PC-9 (cell line): ENCODE results near the gene GRIK3. TPM values are rescaled to one million over a fixed set of nuclear protein-coding genes. Genes with fewer than 3 reads are reported as not detected.
A peak's percentile ranks its signal among the peaks of the same experiment; 100 is the strongest.

Experiments
- BruUV-seq: library from RNA; stranded (reverse); fragments of 400-500 nt; replicated peaks from 2 replicates; lab custom pipeline; 2021; lab: Mats Ljungman, UMichigan
- CTCF ChIA-PET: fragments of 300-600 bp; sonication (Branson Sonifier 250); formaldehyde crosslinking; loops from one replicate; lab custom pipeline; 2022; ENCODE audit warnings: antibody characterized with exemption; lab: Charles Lee
- POLR2A ChIA-PET: fragments of 300-600 bp; sonication (Branson Sonifier 250); formaldehyde crosslinking; loops from one replicate; lab custom pipeline; 2022; ENCODE audit warnings: antibody characterized with exemption; ENCODE audit not compliant: unreplicated experiment; lab: Charles Lee
- DNase-seq, 2 experiments: peaks; one replicate each; pipeline versions ENCODE4 v3.0.0 to v3.0.0-alpha.2; 2015 to 2022; ENCODE audit warnings: mixed read lengths in 1 of 2
- H2AFZ ChIP-seq: fragments of 200-600 bp; sonication (generic); 2 replicates; pipeline ENCODE4 v1.8.1; 2017; ENCODE audit warnings: antibody characterized with exemption
- H3F3A ChIP-seq: fragments of 200-600 bp; sonication (generic); 2 replicates; pipeline ENCODE4 v1.8.1; 2017; ENCODE audit warnings: antibody characterized with exemption, mild to moderate bottlenecking, low read depth; ENCODE audit not compliant: insufficient read depth
- H3K27ac ChIP-seq: fragments of 200-600 bp; sonication (generic); 2 replicates; pipeline ENCODE4 v1.6.1; 2016; ENCODE audit warnings: mixed run types
- H3K27me3 ChIP-seq: fragments of 200-600 bp; sonication (generic); 2 replicates; pipeline ENCODE4 v1.6.1; 2016; ENCODE audit warnings: low read depth, mixed run types; ENCODE audit not compliant: insufficient read depth
- H3K36me3 ChIP-seq: fragments of 200-600 bp; sonication (generic); 2 replicates; pipeline ENCODE4 v1.6.1; 2016; ENCODE audit warnings: low read depth, mixed run types
- H3K4me1 ChIP-seq: fragments of 200-600 bp; sonication (generic); replicated peaks from 2 replicates; pipeline ENCODE4 v1.6.1; 2016; ENCODE audit warnings: mixed run types; ENCODE audit not compliant: insufficient read depth
- H3K4me2 ChIP-seq: fragments of 200-600 bp; sonication (generic); 2 replicates; pipeline ENCODE4 v1.6.1; 2017; ENCODE audit warnings: mixed run types
- H3K4me3 ChIP-seq: fragments of 200-600 bp; sonication (generic); 2 replicates; pipeline ENCODE4 v1.6.1; 2016; ENCODE audit warnings: mixed run types
- H3K79me2 ChIP-seq: fragments of 200-600 bp; sonication (generic); 2 replicates; pipeline ENCODE4 v1.6.1; 2017; ENCODE audit warnings: low read depth, mixed run types
- H3K9me2 ChIP-seq: fragments of 200-600 bp; sonication (generic); 2 replicates; pipeline ENCODE4 v1.8.1; 2017; ENCODE audit warnings: mild to moderate bottlenecking; ENCODE audit not compliant: insufficient read depth
- H3K9me3 ChIP-seq: fragments of 200-600 bp; sonication (generic); 2 replicates; pipeline ENCODE4 v1.8.1; 2016; ENCODE audit warnings: low read depth; ENCODE audit not compliant: insufficient read depth
- H4K20me1 ChIP-seq: fragments of 200-600 bp; sonication (generic); 2 replicates; pipeline ENCODE4 v1.8.1; 2017; ENCODE audit not compliant: insufficient read depth
- EZH2 ChIP-seq: fragments of 200-600 bp; sonication (generic); IDR thresholded peaks from 2 replicates; pipeline ENCODE4 v1.8.0; 2017; ENCODE audit warnings: antibody characterized with exemption, low read depth
- intact Hi-C: fragments of 100-400 bp; cut with micrococcal nuclease; formaldehyde crosslinking; loops from one replicate; pipeline ENCODE4 v1.10.0; 2022; ENCODE audit not compliant: unreplicated experiment
- total RNA-seq: library from RNA; stranded (reverse); gene quantifications from 2 replicates; pipeline ENCODE4 v1.2.3, GENCODE V29; 2021
- TF ChIP-seq, protein P1 (sequence below): fragments of 200-600 bp; sonication (generic); conservative IDR thresholded peaks from 2 replicates; pipeline ENCODE4 v1.6.1; 2017; ENCODE audit warnings: mixed run types, antibody characterized with exemption, mild to moderate bottlenecking, moderate library complexity

The GRIK3 gene
- total RNA-seq, 1 experiment from 2014 or later, result not detected

DNA sequence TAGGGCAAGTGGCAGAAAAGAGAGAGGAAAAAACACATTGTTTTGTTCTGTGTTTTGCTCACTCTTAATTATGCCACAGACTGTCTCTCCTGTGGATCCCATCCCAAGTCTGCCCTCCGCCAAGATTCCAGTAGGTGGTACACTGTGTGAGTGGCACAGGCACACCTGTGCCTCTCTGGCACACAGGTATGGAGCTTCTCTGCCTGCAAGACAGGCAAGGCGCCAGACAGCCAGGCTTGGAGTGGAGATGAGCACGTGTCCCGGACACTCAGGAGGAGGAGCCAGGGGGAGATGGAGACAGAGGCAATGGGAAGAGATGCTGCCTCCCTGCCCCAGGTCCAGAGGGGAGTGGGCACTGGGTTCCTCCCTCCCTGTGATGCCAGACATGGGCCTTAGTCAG, 6.5 kb upstream of the GRIK3 start:
- intact Hi-C loops, result no loop called here
- ChIA-PET CTCF (no interaction called here), POLR2A (no interaction called here)
- no TSS peak for BruUV-seq
- Histone ChIP-seq H3K9me3 (no peaks in the 10 kb centered on the region), H4K20me1 (no peaks in the 10 kb centered on the region), H3K4me3 (no peak overlapping the region), H3K36me3 (no peaks in the 10 kb centered on the region), H3K4me2 (no peak overlapping the region), H3K9me2 (no peaks in the 10 kb centered on the region), H3K27me3 (peaks cover 47% of the 10 kb centered on the region), H3K4me1 (no peaks in the 10 kb centered on the region), H2AFZ (no peak overlapping the region), H3K79me2 (no peaks in the 10 kb centered on the region), H3F3A (no peaks in the 10 kb centered on the region), H3K27ac (no peak overlapping the region)
- TF ChIP-seq EZH2, result no peak
- DNase-seq, result no peak

DNA sequence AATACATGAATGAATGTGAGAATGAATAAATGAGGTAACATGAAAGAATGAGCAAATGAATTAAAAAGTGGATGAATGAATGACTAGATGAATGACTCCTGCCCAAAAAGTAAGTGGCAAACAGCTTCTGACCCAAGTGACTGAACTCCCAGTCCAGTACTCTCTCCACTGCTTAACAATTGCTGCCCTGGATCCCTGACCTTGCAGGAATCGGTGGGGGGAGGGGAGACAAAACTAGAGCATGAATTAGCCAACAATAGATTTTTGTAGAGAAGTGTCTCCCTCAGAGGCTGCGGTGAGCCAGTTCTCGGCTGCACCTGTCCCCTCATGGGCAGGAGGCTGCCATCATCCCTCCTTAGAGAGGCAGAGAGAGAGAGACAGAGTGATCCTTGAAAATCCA, 5.9 kb upstream of the GRIK3 start:
- no TSS peak for BruUV-seq
- H3K4me2 ChIP-seq, result no peak overlapping the region
- POLR2A ChIA-PET, result no interaction called here
- CTCF ChIA-PET, result no interaction called here
- H3K4me1 ChIP-seq, result no peaks in the 10 kb centered on the region
- no peak for TF ChIP-seq EZH2
- TF ChIP-seq, protein P1, sequence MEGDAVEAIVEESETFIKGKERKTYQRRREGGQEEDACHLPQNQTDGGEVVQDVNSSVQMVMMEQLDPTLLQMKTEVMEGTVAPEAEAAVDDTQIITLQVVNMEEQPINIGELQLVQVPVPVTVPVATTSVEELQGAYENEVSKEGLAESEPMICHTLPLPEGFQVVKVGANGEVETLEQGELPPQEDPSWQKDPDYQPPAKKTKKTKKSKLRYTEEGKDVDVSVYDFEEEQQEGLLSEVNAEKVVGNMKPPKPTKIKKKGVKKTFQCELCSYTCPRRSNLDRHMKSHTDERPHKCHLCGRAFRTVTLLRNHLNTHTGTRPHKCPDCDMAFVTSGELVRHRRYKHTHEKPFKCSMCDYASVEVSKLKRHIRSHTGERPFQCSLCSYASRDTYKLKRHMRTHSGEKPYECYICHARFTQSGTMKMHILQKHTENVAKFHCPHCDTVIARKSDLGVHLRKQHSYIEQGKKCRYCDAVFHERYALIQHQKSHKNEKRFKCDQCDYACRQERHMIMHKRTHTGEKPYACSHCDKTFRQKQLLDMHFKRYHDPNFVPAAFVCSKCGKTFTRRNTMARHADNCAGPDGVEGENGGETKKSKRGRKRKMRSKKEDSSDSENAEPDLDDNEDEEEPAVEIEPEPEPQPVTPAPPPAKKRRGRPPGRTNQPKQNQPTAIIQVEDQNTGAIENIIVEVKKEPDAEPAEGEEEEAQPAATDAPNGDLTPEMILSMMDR, result no peak
- no peaks in the 10 kb centered on the region for H3K36me3 ChIP-seq
- no peak overlapping the region for H2AFZ ChIP-seq
- no peak overlapping the region for H3K27ac ChIP-seq
- H3K27me3 ChIP-seq, result peaks cover 46% of the 10 kb centered on the region
- H3K4me3 ChIP-seq, result no peak overlapping the region
- H3K9me2 ChIP-seq, result no peaks in the 10 kb centered on the region
- H4K20me1 ChIP-seq, result no peaks in the 10 kb centered on the region
- H3K9me3 ChIP-seq, result no peaks in the 10 kb centered on the region
- intact Hi-C loops, result no loop called here
- DNase-seq, result no peak
- no peaks in the 10 kb centered on the region for H3K79me2 ChIP-seq
- H3F3A ChIP-seq, result no peaks in the 10 kb centered on the region

DNA sequence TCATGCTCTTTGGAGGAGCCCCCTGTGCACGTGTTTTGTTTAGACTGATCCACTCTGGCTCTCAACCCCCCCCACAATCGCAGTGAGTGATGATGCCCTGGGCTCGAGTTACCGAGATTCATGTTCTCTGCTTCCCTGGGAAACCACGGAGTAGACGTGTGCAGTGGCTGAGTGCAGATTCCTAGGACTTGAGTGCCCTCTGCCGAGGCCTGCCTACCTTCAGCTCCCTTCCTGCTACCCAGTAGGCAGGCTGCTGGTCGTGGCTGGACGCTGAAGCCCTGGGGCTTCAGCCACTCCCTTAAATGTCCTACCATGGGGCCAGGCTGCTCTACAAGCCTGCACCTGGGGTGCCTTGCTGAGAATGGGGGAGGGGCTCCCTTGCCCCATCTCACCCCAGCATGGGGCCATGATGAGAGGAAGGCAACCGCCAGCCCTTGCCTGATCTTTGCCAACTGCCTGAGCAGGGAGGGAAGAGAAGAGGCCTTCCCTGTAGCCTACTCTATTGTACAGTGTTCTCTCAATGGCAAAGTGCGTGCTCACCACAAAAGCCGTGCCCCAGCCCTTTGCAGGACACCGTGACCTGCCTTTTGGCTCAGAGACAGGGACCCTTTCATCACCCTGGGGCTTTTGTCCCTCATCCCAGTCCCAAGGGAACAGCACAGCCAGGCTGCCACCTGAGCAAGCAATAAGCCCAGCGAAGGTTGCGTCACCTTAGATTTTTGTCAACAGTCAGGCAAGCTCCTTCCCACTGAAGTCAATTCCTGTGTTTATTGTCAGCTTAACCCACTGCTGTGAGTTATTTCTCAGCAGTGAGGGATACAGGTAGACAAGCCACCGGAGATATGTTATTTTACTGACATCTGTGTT, 4.1 kb upstream of the GRIK3 start:
- intact Hi-C loops, result no loop called here
- DNase-seq, result peak in 1 of 2 experiments; percentile 57
- H4K20me1 ChIP-seq, result no peaks in the 10 kb centered on the region
- no peaks in the 10 kb centered on the region for H3K9me3 ChIP-seq
- no peak overlapping the region for H3K4me3 ChIP-seq
- no peaks in the 10 kb centered on the region for H3F3A ChIP-seq
- no peaks in the 10 kb centered on the region for H3K36me3 ChIP-seq
- H3K27ac ChIP-seq, result no peak overlapping the region
- H3K79me2 ChIP-seq, result no peaks in the 10 kb centered on the region
- no peak overlapping the region for H2AFZ ChIP-seq
- ChIA-PET POLR2A (no interaction called here), CTCF (interaction anchor here (0.5 kb wide), 1 partner anchor 333 kb away, joined by 3 read pairs; no protein-coding TSS in a partner anchor)
- no TSS peak for BruUV-seq
- no peaks in the 10 kb centered on the region for H3K4me1 ChIP-seq
- peaks cover 28% of the 10 kb centered on the region; the same call in 1 of the 2 replicates for H3K27me3 ChIP-seq
- no peak overlapping the region for H3K4me2 ChIP-seq
- H3K9me2 ChIP-seq, result no peaks in the 10 kb centered on the region
- TF ChIP-seq EZH2, result no peak
- TF ChIP-seq, protein P1, result peak; percentile 51
